Skin epidermis (tissue), 12 donors: ENCODE results near the gene CACHD1.

Source experiments
- H3K27ac ChIP-seq, 21 experiments: fragments of 200-600 bp; sonication (generic) in 11 of 21; one replicate each; pipeline ENCODE4 v1.5.0; 2020; ENCODE audit warnings: mild to moderate bottlenecking in 3 of 21, inconsistent platforms in 2 of 21, moderate library complexity in 2 of 21
- H3K4me3 ChIP-seq, 7 experiments: fragments of 200-600 bp; sonication (generic) in 2 of 7; one replicate each; pipeline ENCODE4 v1.5.0; 2020; ENCODE audit warnings: inconsistent platforms in 2 of 7, mild to moderate bottlenecking in 2 of 7, moderate library complexity in 1 of 7

Gene CACHD1

DNA sequence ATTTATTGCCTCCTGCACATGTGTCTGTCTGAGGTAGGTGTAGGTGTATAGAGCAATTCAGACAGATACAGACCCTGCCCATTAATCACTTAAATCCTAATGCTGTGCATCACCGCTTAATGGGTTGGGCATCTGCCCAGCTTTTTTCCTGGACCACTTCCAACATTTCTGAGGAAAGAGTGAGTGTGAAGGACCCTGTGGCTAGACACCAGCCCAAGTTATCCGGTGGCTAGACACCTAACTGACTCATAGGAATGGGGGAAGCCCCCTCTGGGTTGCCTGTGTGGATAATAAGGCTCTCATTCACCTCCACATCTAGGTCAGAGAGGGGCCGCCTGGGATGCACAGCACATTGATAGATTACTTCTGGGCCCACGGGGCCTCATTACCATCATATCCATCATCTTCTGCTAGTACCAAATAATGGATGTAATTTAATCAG lies 153.8 kb downstream of the CACHD1 start:
- Histone ChIP-seq H3K4me3 (no peak overlapping the region), H3K27ac (no peak overlapping the region)

GRCh38 chr1:64624218-64624713 lies 154.3 kb downstream of the CACHD1 start:
- Histone ChIP-seq H3K27ac (no peak overlapping the region), H3K4me3 (no peak overlapping the region)

- Histone ChIP-seq H3K27ac (no peak overlapping the region), H3K4me3 (no peak overlapping the region)
Measured at GRCh38 chr1:64624808-64625207, 154.9 kb downstream of the CACHD1 start.

GRCh38 chr1:64630611-64631010 lies 160.7 kb downstream of the CACHD1 start:
- Histone ChIP-seq H3K27ac (no peak overlapping the region), H3K4me3 (no peak overlapping the region)

DNA sequence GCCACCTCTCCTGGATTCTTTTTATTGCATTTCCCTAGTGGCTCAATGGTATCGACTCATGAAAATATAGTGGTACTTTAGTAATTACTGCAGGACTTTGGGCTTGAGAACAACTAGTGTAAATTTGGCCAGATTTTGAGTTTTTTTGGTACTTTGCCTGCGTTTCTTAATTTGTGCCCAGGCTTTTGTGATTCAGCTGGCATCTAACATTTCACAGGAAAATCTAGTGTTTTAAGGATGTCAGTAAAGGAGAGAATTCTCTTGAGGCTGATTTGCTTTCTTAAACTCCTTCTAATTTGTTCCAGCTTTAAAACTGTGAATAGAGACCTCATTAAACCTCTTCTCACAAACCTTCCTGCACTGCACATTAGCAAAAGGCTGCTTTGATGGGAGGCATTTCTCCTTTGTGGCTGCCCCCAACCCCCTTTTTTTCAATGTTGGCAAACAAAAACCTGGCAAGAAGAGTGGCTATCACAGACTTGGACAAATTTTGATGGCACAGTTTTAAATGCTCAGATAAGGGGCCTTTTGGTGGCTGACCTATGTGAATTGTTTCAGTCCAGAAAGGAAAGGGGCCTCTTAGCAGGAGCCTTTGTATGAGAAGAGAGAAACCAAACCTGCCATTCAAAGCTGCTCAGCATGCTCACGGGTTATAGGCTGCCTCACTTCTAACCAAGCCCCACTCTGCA lies 161.6 kb downstream of the CACHD1 start:
- Histone ChIP-seq H3K27ac (no peak overlapping the region), H3K4me3 (no peak overlapping the region)

GRCh38 chr1:64632936-64633335 lies 163.0 kb downstream of the CACHD1 start:
- H3K4me3 ChIP-seq, result no peak overlapping the region
- no peak overlapping the region for H3K27ac ChIP-seq

- no peak overlapping the region for H3K27ac ChIP-seq
Measured at GRCh38 chr1:64645735-64646134, 175.8 kb downstream of the CACHD1 start.

DNA sequence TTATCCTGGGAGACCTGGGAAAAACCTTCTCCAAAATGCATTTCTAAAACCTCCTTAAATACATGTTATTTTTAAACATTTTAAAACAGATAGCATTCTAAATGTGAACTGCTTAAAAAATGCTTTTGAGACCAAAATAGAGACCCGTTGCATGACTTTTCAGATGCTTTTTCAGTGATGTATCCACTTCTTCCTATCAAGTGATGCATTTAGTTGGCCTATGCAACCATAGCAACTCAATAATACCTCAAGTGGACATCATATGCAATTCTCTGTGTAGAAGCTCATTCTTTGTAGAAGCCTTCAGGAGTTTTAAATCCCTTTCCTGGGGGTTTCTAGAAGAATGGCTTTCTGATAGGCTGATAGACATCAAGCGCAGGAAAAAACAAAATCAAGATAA lies 180.5 kb downstream of the CACHD1 start:
- H3K4me3 ChIP-seq, result no peak overlapping the region
- no peak overlapping the region for H3K27ac ChIP-seq

More at GRCh38 chr1:64645735-64646134, 175.8 kb downstream of the CACHD1 start:
- H3K4me3 ChIP-seq, result no peak overlapping the region

DNA sequence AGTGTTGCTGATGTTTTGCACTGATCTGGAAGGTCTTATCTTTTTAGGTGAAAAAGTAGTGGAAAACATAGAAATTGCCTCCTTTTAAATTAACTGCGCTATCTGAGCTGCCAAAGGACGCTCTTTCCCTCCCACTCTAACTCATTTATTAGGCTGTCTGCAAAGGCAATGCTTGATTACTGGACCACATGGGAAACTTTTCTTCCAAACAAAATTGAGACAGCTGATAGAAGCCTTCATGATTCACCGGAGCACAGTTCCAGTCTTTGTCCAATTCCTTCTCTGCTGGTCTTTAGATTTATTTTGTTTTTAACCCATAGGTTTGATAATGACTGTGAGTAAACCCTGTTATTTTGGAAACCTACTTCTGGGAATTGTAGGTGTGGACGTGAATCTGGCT lies 181.9 kb downstream of the CACHD1 start:
- H3K4me3 ChIP-seq, result no peak overlapping the region
- no peak overlapping the region for H3K27ac ChIP-seq

DNA sequence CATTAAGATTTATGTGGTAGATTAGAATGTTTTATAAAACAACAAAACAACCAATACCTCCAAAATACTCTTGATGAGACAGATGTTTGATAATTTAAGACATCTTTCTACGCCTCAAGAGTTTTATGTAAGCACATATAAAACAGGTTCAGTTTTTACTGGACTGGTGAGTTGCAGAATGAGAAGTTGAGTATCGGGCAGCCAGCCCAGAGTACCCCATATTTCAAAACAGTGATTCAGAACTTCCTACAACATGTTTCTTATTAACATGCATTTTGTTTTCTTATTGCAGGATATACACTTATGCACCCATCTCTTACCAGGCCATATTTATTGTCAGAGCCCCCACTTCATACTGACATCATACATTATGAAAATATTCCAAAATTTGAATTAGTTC lies 183.5 kb downstream of the CACHD1 start:
- H3K4me3 ChIP-seq, result no peak overlapping the region
- H3K27ac ChIP-seq, result no peak overlapping the region

DNA sequence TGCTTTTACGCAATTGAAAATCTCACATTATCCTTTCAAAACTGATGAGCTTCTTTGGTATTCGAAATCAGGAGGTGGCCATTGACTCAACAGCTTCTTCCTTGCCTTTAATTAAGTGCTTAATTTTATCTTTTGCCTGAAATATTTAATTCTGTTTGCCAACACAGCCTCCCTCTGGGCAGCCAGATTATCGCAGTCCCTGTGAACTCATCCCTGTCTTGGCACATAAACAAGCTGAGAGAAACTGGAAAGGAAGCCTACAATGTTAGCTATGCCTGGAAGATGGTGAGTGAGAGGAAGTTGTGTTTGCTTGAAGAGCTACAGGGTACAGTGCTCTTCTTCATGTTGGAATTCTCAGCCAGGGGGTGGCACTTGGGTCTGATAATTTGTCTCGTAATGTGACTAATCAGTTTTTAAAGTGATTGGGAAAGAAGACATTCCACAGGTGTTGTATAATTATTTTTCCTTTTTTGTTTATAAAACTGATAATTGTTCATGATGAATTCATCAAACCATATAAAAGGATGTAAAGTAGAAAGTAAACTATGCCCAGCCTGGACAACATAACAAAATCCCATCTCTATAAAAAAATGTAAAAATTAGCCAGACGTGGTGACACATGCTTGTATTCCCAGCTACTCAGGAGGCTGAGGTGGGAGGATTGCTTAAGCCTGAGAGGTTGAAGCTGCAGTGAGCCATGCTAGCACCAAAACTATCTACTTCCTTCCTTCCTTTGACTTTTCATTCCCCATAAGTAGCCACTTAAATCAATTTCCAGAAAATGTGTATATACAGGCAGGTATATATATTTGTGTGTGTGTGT lies 184.8 kb downstream of the CACHD1 start:
- H3K4me3 ChIP-seq, result no peak overlapping the region
- H3K27ac ChIP-seq, result no peak overlapping the region

DNA sequence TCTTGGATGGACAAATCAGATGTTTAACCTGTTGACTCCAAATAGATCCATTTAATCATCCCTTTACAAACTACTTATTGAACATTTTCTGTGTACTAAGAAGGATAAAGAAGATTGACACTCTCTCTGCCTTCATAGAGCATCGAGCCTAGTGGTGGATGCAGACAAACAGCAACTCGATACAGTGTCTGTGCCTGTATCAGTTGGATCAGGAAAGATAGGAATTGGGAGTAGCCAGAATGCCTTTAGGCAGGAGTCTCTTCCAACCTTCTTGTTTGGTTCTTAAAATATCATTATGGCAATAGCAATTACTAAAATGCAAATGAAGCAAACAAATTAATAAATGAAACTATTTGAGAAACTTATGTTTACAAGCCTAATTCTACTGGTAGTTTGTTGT lies 185.9 kb downstream of the CACHD1 start:
- H3K4me3 ChIP-seq, result no peak overlapping the region
- no peak overlapping the region for H3K27ac ChIP-seq

- Histone ChIP-seq H3K27ac (no peak overlapping the region), H3K4me3 (no peak overlapping the region)
Measured at GRCh38 chr1:64659478-64660138, 189.7 kb downstream of the CACHD1 start.

GRCh38 chr1:64663668-64664067 lies 193.7 kb downstream of the CACHD1 start:
- H3K27ac ChIP-seq, result no peak overlapping the region
- H3K4me3 ChIP-seq, result no peak overlapping the region

GRCh38 chr1:64664299-64664698 lies 194.4 kb downstream of the CACHD1 start:
- Histone ChIP-seq H3K4me3 (no peak overlapping the region), H3K27ac (no peak overlapping the region)

DNA sequence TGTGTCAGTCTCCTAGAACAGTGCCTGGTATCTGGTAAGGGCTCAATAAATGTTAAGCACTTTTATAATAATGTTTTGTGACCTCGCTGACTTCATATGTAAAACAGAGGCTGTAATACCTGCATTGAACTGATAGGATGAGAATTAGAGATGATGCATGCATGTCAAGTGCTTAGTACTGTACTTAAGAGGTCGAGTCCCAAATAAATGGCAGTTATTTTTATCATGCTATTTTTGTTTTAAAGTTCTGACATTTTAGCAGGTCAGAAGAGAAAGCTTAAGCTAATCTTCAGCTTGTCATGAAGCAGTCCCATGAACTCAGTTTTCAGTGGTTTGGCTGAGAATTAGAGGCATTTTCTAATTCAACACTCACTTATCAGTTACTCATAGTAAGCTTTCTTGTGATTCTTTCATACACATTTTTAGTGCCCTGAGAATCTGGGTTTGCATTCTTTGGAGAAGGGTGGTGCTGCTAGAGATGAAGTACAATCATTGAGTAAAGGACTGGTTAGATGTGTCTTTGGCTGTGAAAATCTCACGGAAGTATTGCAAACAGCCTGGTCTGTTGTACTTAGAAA lies 199.3 kb downstream of the CACHD1 start:
- no peak overlapping the region for H3K27ac ChIP-seq
- no peak overlapping the region for H3K4me3 ChIP-seq

DNA sequence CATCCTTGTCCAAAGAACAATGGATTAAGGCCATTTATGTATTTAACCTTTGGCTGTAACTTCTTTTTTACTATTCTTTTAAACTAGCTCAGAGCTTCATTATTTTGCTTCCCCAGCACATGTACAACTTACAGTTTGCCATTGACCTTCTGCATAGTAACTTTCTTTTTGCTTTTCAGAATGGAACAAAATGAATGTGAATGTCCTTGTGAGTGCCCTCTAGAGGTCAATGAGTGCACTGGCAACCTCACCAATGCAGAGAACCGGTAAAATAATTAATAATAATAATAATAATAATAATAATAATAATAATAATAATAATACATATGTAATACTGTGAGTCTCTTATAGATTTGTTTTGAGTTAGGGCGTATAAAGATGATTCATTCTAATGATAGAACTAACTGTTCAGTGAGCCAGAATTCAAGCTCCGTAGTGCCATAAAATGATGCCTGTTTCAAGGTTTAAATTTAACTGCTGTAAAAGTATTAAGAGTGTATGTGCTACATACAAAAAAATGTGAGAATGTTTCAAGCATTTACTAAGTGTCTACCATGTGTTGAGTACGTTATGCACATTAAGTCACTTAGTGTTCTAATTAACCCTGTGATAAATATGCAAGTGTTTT lies 205.9 kb downstream of the CACHD1 start:
- Histone ChIP-seq H3K27ac (no peak overlapping the region), H3K4me3 (no peak overlapping the region)

GRCh38 chr1:64676386-64676785 lies 206.5 kb downstream of the CACHD1 start:
- H3K27ac ChIP-seq, result no peak overlapping the region
- no peak overlapping the region for H3K4me3 ChIP-seq

DNA sequence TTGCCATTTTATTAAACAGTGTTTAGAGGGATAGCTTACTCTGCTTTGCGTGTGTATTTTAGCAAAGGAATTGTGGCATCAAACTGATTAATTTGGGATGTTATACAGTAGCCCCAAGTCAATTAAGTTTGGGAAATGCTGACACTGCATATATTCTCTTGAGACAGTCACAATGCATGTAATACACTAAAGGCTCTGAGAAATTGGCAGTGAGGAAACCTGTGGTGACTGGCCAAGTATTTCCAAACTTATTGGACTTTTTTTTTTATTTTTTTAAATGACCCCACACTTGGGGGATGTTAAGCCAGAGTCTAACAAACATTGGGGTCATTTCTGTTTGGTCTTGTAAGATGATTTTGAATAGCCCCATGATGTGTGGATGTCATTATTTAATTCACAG lies 207.6 kb downstream of the CACHD1 start:
- no peak overlapping the region for H3K4me3 ChIP-seq
- no peak overlapping the region for H3K27ac ChIP-seq

DNA sequence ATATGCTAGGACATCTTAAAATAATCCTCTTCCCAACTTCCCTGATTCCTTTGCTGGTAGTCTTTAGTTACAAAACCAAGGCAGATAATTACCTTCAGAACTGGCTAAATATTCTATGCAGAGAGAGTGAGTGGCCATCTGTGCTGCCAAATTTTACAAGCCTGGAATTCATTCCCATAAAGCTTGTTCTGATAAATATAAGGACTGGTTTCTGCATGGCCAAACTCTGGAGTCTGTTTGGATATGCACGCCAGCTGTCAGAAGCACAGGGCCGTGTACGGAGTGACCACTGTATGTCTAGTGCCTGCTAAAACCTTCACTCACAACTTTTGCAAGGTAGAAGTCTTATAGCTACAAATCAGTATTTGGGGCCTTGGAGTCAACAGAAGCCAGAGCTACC lies 208.4 kb downstream of the CACHD1 start:
- no peak overlapping the region for H3K4me3 ChIP-seq
- H3K27ac ChIP-seq, result no peak overlapping the region
